K562 (cell line): ENCODE data around the gene MXI1. TPM values are rescaled to one million over a fixed set of nuclear protein-coding genes. Genes with fewer than 3 reads are reported as not detected.

Experiments used
- BCLAF1 ChIP-seq, 2 experiments: fragments of 450-650 bp in 1 of 2; IDR thresholded peaks; 2 replicates each; pipeline ENCODE4 v1.6.1; 2011 to 2017; ENCODE audit warnings: low read depth in 2 of 2, antibody characterized with exemption in 1 of 2, borderline replicate concordance in 1 of 2, low read length in 1 of 2, mild to moderate bottlenecking in 1 of 2, mixed read lengths in 1 of 2; ENCODE audit not compliant: control insufficient read depth in 1 of 2
- CAMTA2 ChIP-seq: fragments of 250-450 bp; sonication (Bioruptor Pico); conservative IDR thresholded peaks from 2 replicates; pipeline ENCODE4 v1.5.1; 2022
- CBX8 ChIP-seq: fragments of 200-600 bp; sonication (generic); IDR thresholded peaks from 2 replicates; pipeline ENCODE4 v1.6.1; 2012; ENCODE audit warnings: borderline replicate concordance, mixed run types, low read depth, mild to moderate bottlenecking, moderate library complexity, mixed read lengths, low read length, control low read depth, inconsistent platforms; ENCODE audit not compliant: poor library complexity, severe bottlenecking; ENCODE audit errors: extremely low read depth
- CREBBP ChIP-seq: IDR thresholded peaks from one replicate; pipeline ENCODE4 v1.6.1; 2012; ENCODE audit warnings: low read depth, mild to moderate bottlenecking, control low read depth, inconsistent platforms, low read length
- CTBP1 ChIP-seq: fragments of 450-650 bp; IDR thresholded peaks from 2 replicates; pipeline ENCODE4 v1.6.1; 2016; ENCODE audit warnings: borderline replicate concordance
- ESRRB ChIP-seq: fragments of 250-450 bp; sonication (Bioruptor Pico); IDR thresholded peaks from 2 replicates; pipeline ENCODE4 v1.5.0; 2020; ENCODE audit warnings: mild to moderate bottlenecking, moderate library complexity, borderline replicate concordance
- EZH2 ChIP-seq: IDR thresholded peaks from 2 replicates; pipeline ENCODE4 v1.6.1; 2012; ENCODE audit warnings: low read depth, mild to moderate bottlenecking, inconsistent platforms, low read length, borderline replicate concordance
- HDAC3 ChIP-seq: fragments of 450-650 bp; IDR thresholded peaks from 2 replicates; pipeline ENCODE4 v1.6.1; 2018; ENCODE audit warnings: borderline replicate concordance, mild to moderate bottlenecking, moderate library complexity; ENCODE audit not compliant: partially characterized antibody
- KHSRP ChIP-seq: fragments of 450-650 bp; IDR thresholded peaks from 2 replicates; pipeline ENCODE4 v1.6.1; 2017
- MCM7 ChIP-seq, 2 experiments: fragments of 450-650 bp; IDR thresholded peaks; 2 replicates each; pipeline ENCODE4 v1.6.1; 2016 to 2018
- MTA1 ChIP-seq: fragments of 450-650 bp; IDR thresholded peaks from 2 replicates; pipeline ENCODE4 v1.6.1; 2017; ENCODE audit warnings: borderline replicate concordance
- MTA3 ChIP-seq: fragments of 450-650 bp; formaldehyde crosslinking; IDR thresholded peaks from 2 replicates; pipeline ENCODE4 v1.6.1; 2017; ENCODE audit warnings: mild to moderate bottlenecking, borderline replicate concordance
- NCOR1 ChIP-seq: fragments of 450-650 bp; IDR thresholded peaks from 2 replicates; pipeline ENCODE4 v1.6.1; 2016; ENCODE audit warnings: mild to moderate bottlenecking, moderate library complexity
- SMARCE1 ChIP-seq: fragments of 450-650 bp; IDR thresholded peaks from 2 replicates; pipeline ENCODE4 v1.7.1; 2016; ENCODE audit warnings: mild to moderate bottlenecking
- SRSF1 ChIP-seq: fragments of 200-400 bp; formaldehyde crosslinking; IDR thresholded peaks from 2 replicates; pipeline ENCODE4 v1.6.1; 2017; ENCODE audit warnings: mild to moderate bottlenecking, low read depth, low read length, moderate library complexity
- SRSF7 ChIP-seq: fragments of 200-400 bp; formaldehyde crosslinking; optimal IDR thresholded peaks from 2 replicates; pipeline ENCODE3; 2017; ENCODE audit warnings: mild to moderate bottlenecking, low read depth, low read length
- THAP7 ChIP-seq: fragments of 250-450 bp; sonication (Bioruptor Pico); IDR thresholded peaks from 2 replicates; pipeline ENCODE4 v1.5.0; 2021
- ZBTB12 ChIP-seq: fragments of 250-450 bp; sonication (Bioruptor Pico); IDR thresholded peaks from 2 replicates; pipeline ENCODE4 v1.4.0; 2020
- ZNF12 ChIP-seq: sonication (generic); formaldehyde crosslinking; IDR thresholded peaks from 2 replicates; pipeline ENCODE4 v1.4.0; 2020; ENCODE audit warnings: mild to moderate bottlenecking, missing genetic modification reagents
- ZNF696 ChIP-seq: fragments of 250-450 bp; sonication (Bioruptor Pico); conservative IDR thresholded peaks from 2 replicates; pipeline ENCODE4 v1.4.0; 2020; ENCODE audit warnings: mild to moderate bottlenecking, moderate library complexity
- ZNF740 ChIP-seq, 3 experiments: fragments of 200-800 bp in 1 of 3; sonication (Bioruptor generic) in 1 of 3; sonication (generic) in 1 of 3; formaldehyde crosslinking in 1 of 3; IDR thresholded peaks; 2 replicates each; pipeline versions ENCODE4 v1.6.1 to v1.8.0; 2016 to 2022; ENCODE audit warnings: mild to moderate bottlenecking in 2 of 3, missing compliant biosample characterization in 2 of 3, missing genetic modification characterization in 2 of 3, missing genetic modification reagents in 1 of 3
- polyA plus RNA-seq, 8 experiments: library from polyadenylated mRNA; depleted of rRNA in 4 of 8; stranded (reverse) in 5 of 8; unstranded in 3 of 8; fragments of >200 nt; fragmentation: Nextera tagmentation in 2 of 8; fragmentation: Illumina TruSeq in 1 of 8; extraction: Ambion mirVana in 2 of 8; extraction: Trizol in 1 of 8; gene quantifications; 2 replicates each; pipeline versions ENCODE4 v1.2.1 to v1.2.3, GENCODE V29; 2011 to 2014; ENCODE audit warnings: inconsistent platforms in 1 of 8, missing spikeins in 1 of 8
- total RNA-seq, 7 experiments: library from RNA; depleted of rRNA in 6 of 7; stranded (reverse); fragments of >200 nt in 6 of 7; fragmentation: Illumina TruSeq in 2 of 7; extraction: Trizol in 2 of 7; gene quantifications; 2 replicates each; pipeline versions ENCODE4 v1.2.1 to v1.2.3, GENCODE V29; 2011 to 2021; ENCODE audit warnings: low replicate concordance in 1 of 7

The MXI1 gene
- total and polyA plus RNA-seq, 9 of the 15 experiments (the other 6 are each of a cell fraction or from before 2014, with no cell fraction given): 9.1 to 23.7 (median 14.8) TPM

GRCh38 chr10:110208614-110209453 is 1.4 kb downstream of the MXI1 start (continued):
- TF ChIP-seq BCLAF1 (IDR thresholded peaks at IDR 0.05; ENCODE audit: borderline replicate concordance in 1 of 2, control insufficient read depth in 1 of 2, low read depth in 2 of 2, low read length in 1 of 2): no peak
- no peak for TF ChIP-seq KHSRP
- no peak for TF ChIP-seq ESRRB (CRISPR knock-in tag)
- TF ChIP-seq ZNF740 (CRISPR knock-in tag; IDR thresholded peaks at IDR 0.05): peak; percentile 89
- TF ChIP-seq ZNF740 (tag; IDR thresholded peaks at IDR 0.05): peak in 1 of 2 experiments; percentile 61; a peak in 2 of 4 replicates
- TF ChIP-seq CTBP1: no peak
- no peak for TF ChIP-seq NCOR1
- TF ChIP-seq MTA1: no peak
- TF ChIP-seq SRSF7: no peak
- TF ChIP-seq CAMTA2 (CRISPR knock-in tag): no peak
- no peak for TF ChIP-seq MTA3
- TF ChIP-seq ZNF12 (CRISPR knock-in tag): no peak
- no peak for TF ChIP-seq THAP7 (CRISPR knock-in tag)
- TF ChIP-seq ZBTB12 (CRISPR knock-in tag): no peak
- TF ChIP-seq HDAC3: no peak
- TF ChIP-seq CBX8: no peak
- TF ChIP-seq EZH2: no peak
- TF ChIP-seq MCM7 (IDR thresholded peaks at IDR 0.05): no peak
- no peak for TF ChIP-seq CREBBP
- TF ChIP-seq SRSF1: no peak
- no peak for TF ChIP-seq ZNF696 (CRISPR knock-in tag)
- TF ChIP-seq SMARCE1: no peak
